Cardiac muscle cell (in vitro differentiated cells and primary cell): ENCODE results near the gene CPA3. TPM values are rescaled to one million over a fixed set of nuclear protein-coding genes. Genes with fewer than 3 reads are reported as not detected.

Source experiments
- DNase-seq, 2 donors: peaks; one replicate each; pipeline versions ENCODE4 v3.0.0 to v3.0.0-alpha.2; 2010 to 2017; ENCODE audit warnings: low read depth in 1 of 2, low spot score in 1 of 2
- H3K27ac ChIP-seq: fragments of 200-600 bp; sonication (generic); 2 replicates; pipeline ENCODE4 v1.5.1; 2016
- H3K27me3 ChIP-seq: fragments of 200-600 bp; sonication (generic); 2 replicates; pipeline ENCODE4 v1.6.0; 2016; ENCODE audit warnings: control low read depth
- H3K36me3 ChIP-seq: fragments of 200-600 bp; sonication (generic); 2 replicates; pipeline ENCODE4 v1.5.1; 2016; ENCODE audit warnings: control low read depth
- H3K4me1 ChIP-seq: fragments of 200-600 bp; sonication (generic); 2 replicates; pipeline ENCODE4 v1.8.1; 2017; ENCODE audit warnings: low read depth, mild to moderate bottlenecking, mixed run types
- H3K4me3 ChIP-seq: fragments of 200-600 bp; sonication (generic); 2 replicates; pipeline ENCODE4 v1.5.1; 2016; ENCODE audit warnings: mild to moderate bottlenecking
- H3K9me3 ChIP-seq: fragments of 200-600 bp; sonication (generic); 2 replicates; pipeline ENCODE4 v1.5.1; 2017; ENCODE audit warnings: low read depth, mild to moderate bottlenecking, control low read depth
- CTCF ChIP-seq: IDR thresholded peaks from 2 replicates; pipeline ENCODE4 v1.5.1; 2012; ENCODE audit warnings: low read depth, mild to moderate bottlenecking, low read length
- polyA plus RNA-seq: library from polyadenylated mRNA; unstranded; fragments of >200 nt; fragmentation: Nextera tagmentation; extraction: Ambion mirVana; gene quantifications from 2 replicates; pipeline ENCODE4 v1.2.1, GENCODE V29; 2016
- total RNA-seq: library from RNA; depleted of rRNA; stranded (reverse); fragments of >200 nt; gene quantifications from 2 replicates; pipeline ENCODE4 v1.2.3, GENCODE V29; 2016

CPA3 gene
- total and polyA plus RNA-seq, 2 experiments from 2014 or later: not detected

GRCh38 chr3:148945116-148945515 is 80.0 kb downstream of the CPA3 start:
- DNase-seq: no peak
- no peak overlapping the region for H3K27ac ChIP-seq
- TF ChIP-seq CTCF: no peak
- H3K9me3 ChIP-seq: no peaks in the 10 kb centered on the region
- H3K4me3 ChIP-seq: no peak overlapping the region
- no peaks in the 10 kb centered on the region for H3K27me3 ChIP-seq
- H3K4me1 ChIP-seq: no peaks in the 10 kb centered on the region
- H3K36me3 ChIP-seq: no peaks in the 10 kb centered on the region

Other genes with a start within 250 kb of the CPA3 start
- gene AGTR1, start 167.4 kb upstream of the CPA3 start, total RNA-seq: not detected in 2 replicates
- gene AGTR1, start 167.4 kb upstream of the CPA3 start, polyA plus RNA-seq: not detected in 2 replicates
- gene CPB1, start 37.5 kb upstream of the CPA3 start, total RNA-seq: not detected in 2 replicates
- not detected in 2 replicates for gene CPB1, start 37.5 kb upstream of the CPA3 start, polyA plus RNA-seq
- 11.2 and 24.5 TPM in 2 replicates for gene GYG1, start 126.2 kb downstream of the CPA3 start, total RNA-seq
- gene GYG1, start 126.2 kb downstream of the CPA3 start, polyA plus RNA-seq: 31.9 and 47.8 TPM in 2 replicates
- gene HLTF, start 221.2 kb downstream of the CPA3 start, total RNA-seq: 31.0 and 52.8 TPM in 2 replicates
- gene HLTF, start 221.2 kb downstream of the CPA3 start, polyA plus RNA-seq: 43.3 and 46.2 TPM in 2 replicates